ENCODE measurements around the gene ANKS3. TPM values are rescaled to one million over a fixed set of nuclear protein-coding genes. Genes with fewer than 3 reads are reported as not detected.

ANKS3 gene
- total RNA-seq, 5 donors from 2014 or later (not counting 1 experiment from before 2014, with no cell fraction given), result 24.2 to 37.1 (median 32.2) TPM

DNA sequence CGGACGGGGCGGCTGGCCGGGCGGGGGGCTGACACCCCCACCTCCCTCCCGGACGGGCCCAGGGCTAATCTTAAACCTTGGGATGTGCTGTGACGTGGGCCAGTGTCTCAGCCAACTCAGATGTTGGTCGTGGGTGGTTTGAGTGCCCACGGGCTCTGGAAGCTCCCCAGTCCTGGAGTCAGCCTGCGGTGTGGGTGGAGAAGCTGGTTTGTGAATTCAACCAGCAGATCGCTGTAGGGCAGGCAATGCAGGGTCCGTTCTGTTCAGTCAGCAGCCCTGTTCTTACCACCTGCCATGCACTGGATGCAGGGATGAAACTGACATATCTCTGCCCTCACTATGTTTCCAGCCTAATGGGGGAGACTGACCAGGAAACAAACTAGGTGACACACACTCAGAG, 40.9 kb upstream of the ANKS3 start:
- no peaks in the 10 kb centered on the region for H3K4me1 ChIP-seq (ENCODE audit: control insufficient read depth in 1 of 2, extremely low read depth in 1 of 2, insufficient read depth in 2 of 2, low read length in 2 of 2)
- CTCF ChIA-PET, result no interaction called here
- Mint-ChIP-seq H3K36me3 (no peaks in the 10 kb centered on the region), H3K27ac (no peak overlapping the region), H3K27me3 (no peaks in the 10 kb centered on the region), H3K4me3 (no peak overlapping the region), H3K4me1 (no peaks in the 10 kb centered on the region), H3K9me3 (no peaks in the 10 kb centered on the region)
- peak in 1 of 4 experiments; percentile 12 for ATAC-seq (replicated peaks in 1 of 4)
- no peaks in the 10 kb centered on the region for H3K27me3 ChIP-seq (replicated peaks in 1 of 2; ENCODE audit: control insufficient read depth in 2 of 2, extremely low read depth in 1 of 2, insufficient read depth in 2 of 2, low read length in 1 of 2)
- WGBS (ENCODE audit: insufficient coverage), result 85% methylated on average over 4 of the region's 13 CpGs
- no peak for DNase-seq
- no peaks in the 10 kb centered on the region for H3K36me3 ChIP-seq (ENCODE audit: control insufficient read depth in 2 of 2, extremely low read depth in 1 of 2, insufficient read depth in 1 of 2, low read length in 1 of 2)
- H3K4me3 ChIP-seq (ENCODE audit: control insufficient read depth in 1 of 2, extremely low read depth in 1 of 2, low read length in 1 of 2), result no peak overlapping the region
- POLR2A ChIA-PET, result no interaction called here
- H3K9me3 ChIP-seq, result no peaks in the 10 kb centered on the region
- H3K27ac ChIP-seq (ENCODE audit: low read length), result no peak overlapping the region

DNA sequence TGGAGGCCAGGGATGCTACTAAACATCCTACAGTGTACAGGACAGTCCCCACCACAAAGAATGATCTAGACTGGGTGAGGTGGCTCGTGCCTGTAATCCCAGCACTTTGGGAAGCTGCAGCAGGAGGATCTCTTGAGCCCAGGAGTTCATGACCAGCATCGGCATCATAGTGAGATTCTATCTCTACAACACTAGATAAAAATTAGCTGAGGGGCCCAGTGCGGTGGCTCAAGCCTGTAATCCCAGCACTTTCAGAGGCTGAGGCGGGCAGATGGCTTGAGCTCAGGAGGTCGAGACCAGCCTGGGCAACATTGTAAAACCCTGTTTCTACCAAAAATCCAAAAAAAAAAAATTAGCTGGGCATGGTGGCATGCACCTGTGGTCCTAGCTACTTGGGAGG, 38.3 kb upstream of the ANKS3 start:
- POLR2A ChIA-PET, result no interaction called here
- no peak overlapping the region for H3K27ac Mint-ChIP-seq

DNA sequence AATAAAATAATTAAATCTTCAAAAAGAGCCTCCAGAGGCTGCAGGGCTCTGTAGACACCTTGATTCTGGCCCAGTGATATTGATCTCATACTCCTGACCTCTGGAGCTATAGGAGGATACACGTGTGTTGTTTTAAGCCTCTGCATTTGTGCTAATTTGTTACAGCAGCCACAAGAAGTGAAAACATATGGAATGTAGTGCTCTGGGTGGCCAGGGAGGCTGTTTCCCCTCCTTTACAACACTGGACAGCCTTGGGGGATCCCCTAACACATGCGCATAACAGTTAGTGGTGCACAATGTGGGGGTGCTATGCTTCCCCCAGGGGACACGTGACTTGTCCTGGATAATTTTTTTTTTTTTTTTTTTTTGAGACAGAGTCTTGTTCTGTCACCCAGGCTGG, 37.6 kb upstream of the ANKS3 start:
- H3K4me3 ChIP-seq (ENCODE audit: control insufficient read depth in 1 of 2, extremely low read depth in 1 of 2, low read length in 1 of 2), result no peak overlapping the region
- Mint-ChIP-seq H3K9me3 (no peaks in the 10 kb centered on the region), H3K27ac (no peak overlapping the region), H3K36me3 (no peaks in the 10 kb centered on the region), H3K4me1 (peaks cover 15 to 23% (median 23%) of the 10 kb centered on the region in 3 donors), H3K4me3 (no peak overlapping the region), H3K27me3 (no peaks in the 10 kb centered on the region)
- POLR2A ChIA-PET, result no interaction called here
- H3K9me3 ChIP-seq, result no peaks in the 10 kb centered on the region
- H3K27me3 ChIP-seq (replicated peaks in 1 of 2; ENCODE audit: control insufficient read depth in 2 of 2, extremely low read depth in 1 of 2, insufficient read depth in 2 of 2, low read length in 1 of 2), result no peaks in the 10 kb centered on the region
- no peaks in the 10 kb centered on the region for H3K36me3 ChIP-seq (ENCODE audit: control insufficient read depth in 2 of 2, extremely low read depth in 1 of 2, insufficient read depth in 1 of 2, low read length in 1 of 2)
- no peak for DNase-seq
- no CpG with 5 or more reads among the region's 3 CpGs for WGBS (ENCODE audit: insufficient coverage)
- CTCF ChIA-PET, result no interaction called here
- peaks cover 8 to 26% of the 10 kb centered on the region in 2 experiments for H3K4me1 ChIP-seq (ENCODE audit: control insufficient read depth in 1 of 2, extremely low read depth in 1 of 2, insufficient read depth in 2 of 2, low read length in 2 of 2)
- H3K27ac ChIP-seq (ENCODE audit: low read length), result no peak overlapping the region
- no peak for ATAC-seq (replicated peaks in 1 of 4)

More for the DNA sequence above, 38.3 kb upstream of the ANKS3 start:
- H3K36me3 ChIP-seq (ENCODE audit: control insufficient read depth in 2 of 2, extremely low read depth in 1 of 2, insufficient read depth in 1 of 2, low read length in 1 of 2), result no peaks in the 10 kb centered on the region
- H3K27me3 Mint-ChIP-seq, result no peaks in the 10 kb centered on the region
- H3K27ac ChIP-seq (ENCODE audit: low read length), result no peak overlapping the region
- peaks cover 12 to 23% (median 20%) of the 10 kb centered on the region in 3 donors for H3K4me1 Mint-ChIP-seq
- H3K27me3 ChIP-seq (replicated peaks in 1 of 2; ENCODE audit: control insufficient read depth in 2 of 2, extremely low read depth in 1 of 2, insufficient read depth in 2 of 2, low read length in 1 of 2), result no peaks in the 10 kb centered on the region
- H3K9me3 Mint-ChIP-seq, result no peaks in the 10 kb centered on the region
- no peak overlapping the region for H3K4me3 ChIP-seq (ENCODE audit: control insufficient read depth in 1 of 2, extremely low read depth in 1 of 2, low read length in 1 of 2)
- WGBS (ENCODE audit: insufficient coverage), result 100% methylated on average over 3 of the region's 5 CpGs
- no peak overlapping the region for H3K4me3 Mint-ChIP-seq
- H3K9me3 ChIP-seq, result no peaks in the 10 kb centered on the region
- CTCF ChIA-PET, result no interaction called here
- no peaks in the 10 kb centered on the region for H3K36me3 Mint-ChIP-seq
- ATAC-seq (replicated peaks in 1 of 4) (no peak), DNase-seq (no peak)
- peaks cover 8 to 21% of the 10 kb centered on the region in 2 experiments for H3K4me1 ChIP-seq (ENCODE audit: control insufficient read depth in 1 of 2, extremely low read depth in 1 of 2, insufficient read depth in 2 of 2, low read length in 2 of 2)

DNA sequence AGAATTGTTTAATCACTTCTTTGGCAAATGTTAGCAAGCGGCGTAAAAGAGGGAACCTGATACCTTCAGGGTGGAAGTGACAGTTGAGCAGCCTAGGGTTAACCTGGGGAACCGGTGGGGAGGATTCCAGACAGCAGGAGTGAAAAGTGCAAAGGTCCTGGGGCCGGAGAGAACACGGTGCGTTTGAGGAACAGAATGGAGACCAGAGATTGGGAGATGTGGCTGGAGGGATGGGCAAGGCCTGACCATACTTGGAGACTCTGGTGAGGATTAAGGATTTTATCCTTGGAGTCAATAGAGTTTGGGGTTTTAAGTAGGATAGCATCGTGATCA, 35.2 kb upstream of the ANKS3 start:
- Mint-ChIP-seq H3K27me3 (no peaks in the 10 kb centered on the region), H3K9me3 (no peaks in the 10 kb centered on the region), H3K4me3 (peak overlapping the region; percentile 86 to 93 (median 88)), H3K27ac (peak overlapping the region; percentile 91 to 95), H3K4me1 (peaks cover 28 to 38% (median 32%) of the 10 kb centered on the region in 3 donors), H3K36me3 (no peaks in the 10 kb centered on the region)
- peak overlapping the region; percentile 54 for H3K27ac ChIP-seq (ENCODE audit: low read length)
- no peak for ATAC-seq (replicated peaks in 1 of 4)
- ChIA-PET POLR2A (no interaction called here), CTCF (interaction anchor here in 1 of 2 donors (0.7 to 1.4 kb wide), 2 partner anchors 34 kb away, joined by 3 to 5 read pairs; partner anchors contain the start of genes ANKS3 and DNAAF8)
- H3K36me3 ChIP-seq (ENCODE audit: control insufficient read depth in 2 of 2, extremely low read depth in 1 of 2, insufficient read depth in 1 of 2, low read length in 1 of 2), result peaks cover 0 to 5% of the 10 kb centered on the region in 2 donors
- H3K4me1 ChIP-seq (ENCODE audit: control insufficient read depth in 1 of 2, extremely low read depth in 1 of 2, insufficient read depth in 2 of 2, low read length in 2 of 2), result peaks cover 8 to 42% of the 10 kb centered on the region in 2 experiments
- 98% methylated on average over 7 of the region's 7 CpGs for WGBS (ENCODE audit: insufficient coverage)
- H3K9me3 ChIP-seq, result no peaks in the 10 kb centered on the region
- peak overlapping the region; percentile 58 to 75 for H3K4me3 ChIP-seq (ENCODE audit: control insufficient read depth in 1 of 2, extremely low read depth in 1 of 2, low read length in 1 of 2)
- H3K27me3 ChIP-seq (replicated peaks in 1 of 2; ENCODE audit: control insufficient read depth in 2 of 2, extremely low read depth in 1 of 2, insufficient read depth in 2 of 2, low read length in 1 of 2), result no peaks in the 10 kb centered on the region
- DNase-seq, result no peak

DNA sequence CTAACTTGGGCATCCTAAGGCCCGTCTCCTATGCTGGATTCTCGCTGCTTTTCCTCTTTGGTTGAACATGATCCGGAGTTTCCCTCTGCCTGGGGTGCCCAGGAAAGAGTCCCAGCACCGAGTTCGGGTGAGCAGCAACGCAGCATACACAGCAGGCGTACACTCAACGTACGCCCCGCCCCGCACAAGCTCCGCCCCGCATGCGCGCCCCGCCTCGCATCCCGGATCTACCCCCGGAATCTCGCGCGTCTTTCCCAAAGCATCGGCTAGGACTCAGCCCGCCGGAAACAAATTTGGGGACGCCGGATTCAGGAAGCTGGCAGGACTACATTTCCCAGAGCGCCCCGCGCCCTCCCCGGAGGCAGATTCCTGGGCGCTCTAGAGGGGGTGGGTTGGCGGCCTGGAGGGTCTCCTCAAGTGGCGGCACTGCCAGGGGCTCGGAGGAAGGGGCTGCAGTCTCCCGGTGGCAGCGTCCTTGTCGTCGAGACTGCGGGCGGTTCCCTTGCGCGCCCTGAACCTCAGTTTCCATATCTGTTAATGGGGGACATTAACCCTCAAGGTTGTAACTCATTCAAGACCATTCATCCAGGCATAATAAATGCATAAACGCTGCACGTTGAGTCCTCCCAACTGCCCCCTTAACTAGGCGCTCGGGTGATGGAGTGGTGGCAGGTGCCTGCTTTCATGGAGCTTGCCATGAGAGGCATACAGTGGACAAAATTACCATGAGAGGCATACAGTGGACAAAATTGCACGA, 34.7 kb upstream of the ANKS3 start:
- ATAC-seq (replicated peaks in 1 of 4) (peak; percentile 59 to 68 (median 64)), DNase-seq (peak; percentile 43 to 91 (median 64))
- Histone ChIP-seq H3K27me3 (replicated peaks in 1 of 2; ENCODE audit: control insufficient read depth in 2 of 2, extremely low read depth in 1 of 2, insufficient read depth in 2 of 2, low read length in 1 of 2) (no peaks in the 10 kb centered on the region), H3K36me3 (ENCODE audit: control insufficient read depth in 2 of 2, extremely low read depth in 1 of 2, insufficient read depth in 1 of 2, low read length in 1 of 2) (peaks cover 0 to 10% of the 10 kb centered on the region in 2 donors), H3K4me1 (ENCODE audit: control insufficient read depth in 1 of 2, extremely low read depth in 1 of 2, insufficient read depth in 2 of 2, low read length in 2 of 2) (peaks cover 8 to 42% of the 10 kb centered on the region in 2 experiments), H3K27ac (ENCODE audit: low read length) (peak overlapping the region; percentile 54), H3K4me3 (ENCODE audit: control insufficient read depth in 1 of 2, extremely low read depth in 1 of 2, low read length in 1 of 2) (peak overlapping the region; percentile 58 to 75), H3K9me3 (no peaks in the 10 kb centered on the region)
- POLR2A ChIA-PET, result interaction anchor here in 1 of 2 donors (0.7 kb wide), 1 partner anchor 152 kb away, joined by 4 read pairs; no protein-coding TSS in a partner anchor
- Mint-ChIP-seq H3K9me3 (no peaks in the 10 kb centered on the region), H3K36me3 (peaks cover 3% of the 10 kb centered on the region), H3K27me3 (no peaks in the 10 kb centered on the region), H3K4me3 (peak overlapping the region; percentile 86 to 93 (median 88)), H3K4me1 (peaks cover 32 to 42% (median 33%) of the 10 kb centered on the region in 3 donors), H3K27ac (peak overlapping the region; percentile 91 to 95)
- CTCF ChIA-PET, result interaction anchor here (0.6 to 1.8 kb wide), 4 partner anchors 23 to 108 kb away, joined by 4 to 5 read pairs (median 4); partner anchors contain the start of genes ANKS3 (in 1 of the 2), DNAAF8 (in 1 of the 2) and ROGDI (in 1 of the 2)
- 4% methylated on average over 36 of the region's 48 CpGs for WGBS (ENCODE audit: insufficient coverage)

DNA sequence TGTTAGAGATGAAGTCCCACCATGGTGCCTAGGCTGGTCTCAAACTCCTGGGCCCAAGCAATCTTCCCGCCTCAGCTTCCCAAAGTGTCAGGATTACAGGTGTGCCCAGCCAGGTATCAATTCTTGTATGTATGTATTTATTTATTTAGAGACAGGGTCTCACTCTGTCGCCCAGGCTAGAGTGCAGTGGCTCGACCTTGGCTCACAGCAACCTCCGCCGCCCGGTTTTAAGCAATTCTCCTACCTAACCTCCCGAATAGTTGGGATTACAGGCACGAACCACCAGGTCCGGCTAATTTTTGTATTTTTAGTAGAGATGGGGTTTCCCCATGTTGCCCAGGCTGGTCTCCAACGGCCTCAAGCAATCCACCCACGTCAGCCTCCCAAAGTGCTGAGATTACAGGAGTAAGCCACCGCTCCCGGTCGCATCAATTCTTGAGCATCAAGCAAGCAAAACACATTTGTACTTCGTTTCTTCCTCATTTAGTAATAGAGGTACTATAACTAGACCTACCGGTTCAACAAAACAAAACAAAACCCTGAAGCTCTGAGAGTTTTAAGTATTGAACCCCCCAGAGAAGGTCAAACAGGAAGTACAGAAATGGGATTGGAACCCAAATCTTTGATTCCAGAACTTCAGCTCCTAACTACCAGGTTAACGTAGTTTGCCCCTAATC, 33.9 kb upstream of the ANKS3 start:
- ATAC-seq (replicated peaks in 1 of 4) (no peak), DNase-seq (no peak)
- Mint-ChIP-seq H3K4me3 (peak overlapping the region; percentile 86 to 93 (median 88)), H3K9me3 (no peaks in the 10 kb centered on the region), H3K27me3 (no peaks in the 10 kb centered on the region), H3K27ac (peak overlapping the region; percentile 91 to 95), H3K4me1 (peaks cover 32 to 44% (median 34%) of the 10 kb centered on the region in 3 donors), H3K36me3 (peaks cover 5% of the 10 kb centered on the region)
- Histone ChIP-seq H3K27me3 (replicated peaks in 1 of 2; ENCODE audit: control insufficient read depth in 2 of 2, extremely low read depth in 1 of 2, insufficient read depth in 2 of 2, low read length in 1 of 2) (no peaks in the 10 kb centered on the region), H3K4me1 (ENCODE audit: control insufficient read depth in 1 of 2, extremely low read depth in 1 of 2, insufficient read depth in 2 of 2, low read length in 2 of 2) (peaks cover 8 to 46% of the 10 kb centered on the region in 2 experiments), H3K27ac (ENCODE audit: low read length) (peak overlapping the region; percentile 54), H3K36me3 (ENCODE audit: control insufficient read depth in 2 of 2, extremely low read depth in 1 of 2, insufficient read depth in 1 of 2, low read length in 1 of 2) (peaks cover 0 to 14% of the 10 kb centered on the region in 2 donors), H3K9me3 (no peaks in the 10 kb centered on the region), H3K4me3 (ENCODE audit: control insufficient read depth in 1 of 2, extremely low read depth in 1 of 2, low read length in 1 of 2) (peak overlapping the region; percentile 58 to 75)
- POLR2A ChIA-PET, result interaction anchor here in 1 of 2 donors (0.7 kb wide), 1 partner anchor 152 kb away, joined by 4 read pairs; no protein-coding TSS in a partner anchor
- CTCF ChIA-PET, result interaction anchor here (0.6 to 1.8 kb wide), 4 partner anchors 22 to 107 kb away, joined by 4 to 5 read pairs (median 4); partner anchors contain the start of genes ANKS3 (in 1 of the 2), DNAAF8 (in 1 of the 2) and ROGDI (in 1 of the 2)
- WGBS (ENCODE audit: insufficient coverage), result 0% methylated on average over 1 of the region's 17 CpGs
